Colonic mucosa (tissue), 4 donors: ENCODE data around the gene EFCAB13. TPM values are rescaled to one million over a fixed set of nuclear protein-coding genes. Genes with fewer than 3 reads are reported as not detected.
A peak's percentile ranks its signal among the peaks of the same experiment; 100 is the strongest.

Experiments
- DNase-seq: peaks from one replicate; pipeline ENCODE4 v3.0.0-alpha.2; 2020
- H3K27ac ChIP-seq: fragments of 200-600 bp; one replicate; pipeline ENCODE4 v1.8.0; 2021
- H3K27me3 ChIP-seq: fragments of 200-600 bp; one replicate; pipeline ENCODE4 v1.8.0; 2021
- H3K36me3 ChIP-seq: fragments of 200-600 bp; one replicate; pipeline ENCODE4 v1.8.0; 2021
- H3K4me1 ChIP-seq: fragments of 200-600 bp; one replicate; pipeline ENCODE4 v1.8.0; 2021; ENCODE audit warnings: mild to moderate bottlenecking
- H3K4me3 ChIP-seq: fragments of 200-600 bp; one replicate; pipeline ENCODE4 v1.8.0; 2021
- H3K9ac ChIP-seq, 2 donors: one replicate each; pipeline ENCODE4 v1.7.0; 2013; ENCODE audit warnings: control low read depth in 2 of 2, low read depth in 2 of 2, low read length in 2 of 2
- H3K9me3 ChIP-seq: fragments of 200-600 bp; one replicate; pipeline ENCODE4 v1.8.0; 2021
- CTCF ChIP-seq: fragments of 200-600 bp; IDR thresholded peaks from one replicate; pipeline ENCODE4 v1.8.0; 2022; ENCODE audit warnings: antibody characterized with exemption, mild to moderate bottlenecking
- intact Hi-C: fragments of 100-400 bp; cut with DNase I; formaldehyde crosslinking; loops from one replicate; pipeline ENCODE4 v1.14.1; 2022
- total RNA-seq, 2 donors: library from RNA; stranded (reverse); fragmentation: NEBNext Ultra II Directional in 1 of 2; extraction: Animal tissue kit (Norgen Biotek cat#: 25700) in 1 of 2; gene quantifications; one replicate each; pipeline ENCODE4 v1.2.1, GENCODE V29; 2021
- donor health status: healthy.
- donor health status: DM: no; HTN: no; CAD: no.
- donor health status: DM: no; HTN: no; CAD: no.

The EFCAB13 gene
- total RNA-seq, 2 donors from 2014 or later, result 2.6 to 3.2 TPM

GRCh38 chr17:47311420-47311819 lies 12.3 kb upstream of the EFCAB13 start:
- intact Hi-C loops, result no loop called here
- H3K27me3 ChIP-seq, result no peaks in the 10 kb centered on the region
- DNase-seq, result no peak
- no peaks in the 10 kb centered on the region for H3K9me3 ChIP-seq
- no peak for TF ChIP-seq CTCF
- H3K36me3 ChIP-seq, result no peaks in the 10 kb centered on the region
- H3K4me3 ChIP-seq, result no peak overlapping the region
- H3K27ac ChIP-seq, result no peak overlapping the region
- no peaks in the 10 kb centered on the region for H3K4me1 ChIP-seq
- no peak overlapping the region for H3K9ac ChIP-seq

- peak; percentile 61 for DNase-seq
- Histone ChIP-seq H3K9ac (no peak overlapping the region), H3K4me1 (no peaks in the 10 kb centered on the region), H3K9me3 (no peaks in the 10 kb centered on the region), H3K4me3 (no peak overlapping the region), H3K27me3 (no peaks in the 10 kb centered on the region), H3K27ac (peak overlapping the region; percentile 56), H3K36me3 (no peaks in the 10 kb centered on the region)
- intact Hi-C loops, result loop anchor here (2.0 kb wide), 1 partner anchor 87 kb away; no protein-coding TSS in a partner anchor
- TF ChIP-seq CTCF, result peak; percentile 70
These were observed 8.1 kb upstream of the EFCAB13 start for GRCh38 chr17:47315451-47316266.

- H3K36me3 ChIP-seq, result no peaks in the 10 kb centered on the region
- no peak overlapping the region for H3K9ac ChIP-seq
- peak overlapping the region; percentile 56 for H3K27ac ChIP-seq
- TF ChIP-seq CTCF, result no peak
- H3K27me3 ChIP-seq, result no peaks in the 10 kb centered on the region
- no peaks in the 10 kb centered on the region for H3K9me3 ChIP-seq
- intact Hi-C loops, result no loop called here
- no peaks in the 10 kb centered on the region for H3K4me1 ChIP-seq
- H3K4me3 ChIP-seq, result no peak overlapping the region
- DNase-seq, result peak; percentile 45
These were observed 7.4 kb upstream of the EFCAB13 start for GRCh38 chr17:47316311-47316710.

DNA sequence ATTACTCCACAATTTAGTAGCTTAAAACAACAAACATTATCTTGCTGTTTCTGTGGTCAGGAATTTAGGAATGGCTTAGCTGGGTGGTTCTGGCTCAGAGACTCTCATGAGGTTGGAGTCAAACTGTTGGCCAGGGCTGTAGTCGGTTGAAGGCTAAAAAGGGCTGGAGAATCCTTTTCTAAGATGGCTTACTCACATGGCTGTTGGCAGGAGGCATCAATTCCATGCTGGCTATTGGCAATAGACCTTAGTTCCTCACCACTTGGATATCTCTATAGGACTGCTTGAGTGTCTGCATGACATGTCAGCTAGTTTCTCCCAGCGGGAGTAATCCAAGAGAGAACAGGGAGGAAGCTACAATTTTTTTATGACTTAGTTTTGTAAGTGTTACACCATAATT lies 6.6 kb upstream of the EFCAB13 start:
- Histone ChIP-seq H3K36me3 (no peaks in the 10 kb centered on the region), H3K27ac (peak overlapping the region; percentile 56), H3K27me3 (no peaks in the 10 kb centered on the region), H3K4me1 (no peaks in the 10 kb centered on the region), H3K9me3 (no peaks in the 10 kb centered on the region), H3K9ac (no peak overlapping the region), H3K4me3 (no peak overlapping the region)
- intact Hi-C loops, result no loop called here
- TF ChIP-seq CTCF, result no peak
- DNase-seq, result no peak

DNA sequence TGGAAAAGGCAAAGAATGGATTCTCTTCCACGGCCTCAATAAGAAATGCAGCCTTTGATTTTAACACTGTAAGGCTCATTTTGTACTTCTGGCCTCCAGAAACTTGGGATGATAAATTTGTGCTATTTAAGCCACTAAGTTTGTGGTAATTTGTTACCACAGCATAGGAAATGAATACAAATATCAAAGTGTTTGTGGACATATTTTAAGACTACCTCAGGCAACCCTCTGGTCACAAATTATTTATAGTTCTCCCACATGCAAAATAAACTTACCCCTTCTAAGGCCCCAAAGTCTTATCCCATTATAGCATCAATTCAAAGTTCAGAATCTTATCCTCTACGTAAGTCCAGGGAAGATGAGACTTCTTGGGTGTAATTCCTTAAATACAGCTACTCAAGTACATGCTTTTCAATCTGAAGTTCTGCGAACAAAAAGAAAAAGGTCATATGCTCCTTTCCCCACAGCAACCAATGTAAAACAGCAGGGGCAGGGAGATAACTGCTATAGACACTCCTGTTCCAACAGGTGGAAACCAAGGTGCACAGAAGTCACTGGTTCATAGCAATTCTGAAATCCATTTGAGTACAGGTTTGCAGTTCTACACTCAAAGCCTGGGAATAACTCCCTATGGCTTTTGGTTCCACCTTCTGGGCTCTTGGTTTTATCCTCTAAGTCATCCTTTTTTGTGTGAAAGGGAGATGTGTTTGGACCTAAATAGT lies 5.4 kb upstream of the EFCAB13 start:
- Histone ChIP-seq H3K27me3 (no peaks in the 10 kb centered on the region), H3K4me1 (no peaks in the 10 kb centered on the region), H3K9me3 (no peaks in the 10 kb centered on the region), H3K27ac (no peak overlapping the region), H3K36me3 (no peaks in the 10 kb centered on the region), H3K9ac (no peak overlapping the region), H3K4me3 (no peak overlapping the region)
- intact Hi-C loops, result no loop called here
- TF ChIP-seq CTCF, result no peak
- no peak for DNase-seq
